OCI-LY1 (cell line): ENCODE measurements around the gene ZBTB5.

Experiments
- CTCF ChIP-seq: fragments of 200-600 bp; sonication (generic), shearing (Covaris generic); IDR thresholded peaks from 2 replicates; pipeline ENCODE4 v1.5.1; 2017; ENCODE audit warnings: mild to moderate bottlenecking, antibody characterized with exemption, low read length, moderate library complexity, mixed read lengths
- EZH2 ChIP-seq: fragments of 200-600 bp; sonication (generic), shearing (Covaris generic); IDR thresholded peaks from 2 replicates; pipeline ENCODE4 v1.8.0; 2017; ENCODE audit warnings: borderline replicate concordance, mixed run types, mild to moderate bottlenecking, antibody characterized with exemption, low read length, moderate library complexity, mixed read lengths

- no peak for TF ChIP-seq CTCF
- TF ChIP-seq EZH2 = no peak
Observed at GRCh38 chr9:37471942-37472684, 6.9 kb upstream of the ZBTB5 start.
